ENCODE measurements around the gene HIC2.
"Not testable (repeated sequence)": the region's sequence is repeated elsewhere in the genome, so short reads cannot be mapped to it uniquely, and the experiment has no call there.

DNA sequence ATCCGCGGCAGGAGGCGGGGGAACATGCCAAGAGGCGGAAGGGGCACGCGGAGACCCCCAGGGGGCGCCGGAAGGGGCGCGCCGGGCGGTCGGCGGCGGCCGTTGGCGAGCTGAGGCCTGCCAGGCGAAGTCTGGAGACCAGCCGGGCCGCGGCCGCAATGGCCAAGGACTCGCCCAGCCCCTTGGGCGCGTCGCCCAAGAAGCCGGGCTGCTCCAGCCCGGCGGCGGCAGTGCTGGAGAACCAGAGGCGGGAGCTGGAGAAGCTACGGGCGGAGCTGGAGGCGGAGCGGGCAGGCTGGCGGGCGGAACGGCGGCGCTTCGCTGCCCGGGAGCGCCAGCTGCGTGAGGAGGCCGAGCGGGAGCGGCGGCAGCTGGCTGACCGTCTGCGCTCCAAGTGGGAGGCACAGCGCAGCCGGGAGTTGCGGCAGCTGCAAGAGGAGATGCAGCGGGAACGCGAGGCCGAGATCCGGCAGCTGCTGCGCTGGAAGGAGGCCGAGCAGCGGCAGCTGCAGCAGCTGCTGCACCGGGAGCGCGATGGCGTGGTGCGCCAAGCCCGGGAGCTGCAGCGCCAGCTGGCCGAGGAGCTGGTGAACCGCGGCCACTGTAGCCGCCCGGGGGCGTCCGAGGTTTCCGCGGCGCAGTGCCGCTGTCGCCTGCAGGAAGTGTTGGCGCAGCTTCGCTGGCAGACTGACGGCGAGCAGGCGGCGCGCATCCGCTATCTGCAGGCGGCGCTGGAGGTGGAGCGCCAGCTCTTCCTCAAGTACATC lies 33.3 kb upstream of the HIC2 start, which contains the start of gene RIMBP3B:
- TF ChIP-seq, protein P1, sequence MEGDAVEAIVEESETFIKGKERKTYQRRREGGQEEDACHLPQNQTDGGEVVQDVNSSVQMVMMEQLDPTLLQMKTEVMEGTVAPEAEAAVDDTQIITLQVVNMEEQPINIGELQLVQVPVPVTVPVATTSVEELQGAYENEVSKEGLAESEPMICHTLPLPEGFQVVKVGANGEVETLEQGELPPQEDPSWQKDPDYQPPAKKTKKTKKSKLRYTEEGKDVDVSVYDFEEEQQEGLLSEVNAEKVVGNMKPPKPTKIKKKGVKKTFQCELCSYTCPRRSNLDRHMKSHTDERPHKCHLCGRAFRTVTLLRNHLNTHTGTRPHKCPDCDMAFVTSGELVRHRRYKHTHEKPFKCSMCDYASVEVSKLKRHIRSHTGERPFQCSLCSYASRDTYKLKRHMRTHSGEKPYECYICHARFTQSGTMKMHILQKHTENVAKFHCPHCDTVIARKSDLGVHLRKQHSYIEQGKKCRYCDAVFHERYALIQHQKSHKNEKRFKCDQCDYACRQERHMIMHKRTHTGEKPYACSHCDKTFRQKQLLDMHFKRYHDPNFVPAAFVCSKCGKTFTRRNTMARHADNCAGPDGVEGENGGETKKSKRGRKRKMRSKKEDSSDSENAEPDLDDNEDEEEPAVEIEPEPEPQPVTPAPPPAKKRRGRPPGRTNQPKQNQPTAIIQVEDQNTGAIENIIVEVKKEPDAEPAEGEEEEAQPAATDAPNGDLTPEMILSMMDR (IDR thresholded peaks at IDR 0.05; ENCODE audit: low read length) = not testable (repeated sequence)
- TF ChIP-seq EZH2phosphoT487 (IDR thresholded peaks at IDR 0.05; ENCODE audit: low read length); EZH2 (optimal IDR thresholded peaks at IDR 0.05; ENCODE audit: low read depth, low read length): not testable (repeated sequence)

Measured in MM.1S (cell line).